Ishikawa (cell line): ENCODE results near the gene PARD3.

Source experiments
- CEBPB ChIP-seq: IDR thresholded peaks from 2 replicates; pipeline ENCODE4 v1.6.1; 2012
- CREB1 ChIP-seq: IDR thresholded peaks from 2 replicates; pipeline ENCODE4 v1.6.1; 2012; ENCODE audit warnings: low read depth
- EGR1 ChIP-seq: IDR thresholded peaks from 2 replicates; pipeline ENCODE4 v1.6.1; 2012
- EP300 ChIP-seq: IDR thresholded peaks from 2 replicates; pipeline ENCODE4 v1.6.1; 2012; ENCODE audit warnings: borderline replicate concordance
- FOXM1 ChIP-seq: IDR thresholded peaks from 2 replicates; pipeline ENCODE4 v1.6.1; 2012; ENCODE audit warnings: low read depth, borderline replicate concordance
- MAX ChIP-seq: IDR thresholded peaks from 2 replicates; pipeline ENCODE4 v1.6.1; 2012
- NFIC ChIP-seq: IDR thresholded peaks from 2 replicates; pipeline ENCODE4 v1.6.1; 2012
- RAD21 ChIP-seq: IDR thresholded peaks from 2 replicates; pipeline ENCODE4 v1.6.1; 2012; ENCODE audit warnings: low read depth
- REST ChIP-seq: IDR thresholded peaks from 2 replicates; pipeline ENCODE4 v1.6.1; 2012; ENCODE audit warnings: low read depth, mild to moderate bottlenecking
- TAF1 ChIP-seq: IDR thresholded peaks from 2 replicates; pipeline ENCODE4 v1.6.1; 2012; ENCODE audit warnings: low read depth, mild to moderate bottlenecking
- TCF12 ChIP-seq: IDR thresholded peaks from 2 replicates; pipeline ENCODE4 v1.6.1; 2012; ENCODE audit warnings: low read depth
- TEAD4 ChIP-seq: IDR thresholded peaks from 2 replicates; pipeline ENCODE4 v1.6.1; 2012
- USF1 ChIP-seq: IDR thresholded peaks from 2 replicates; pipeline ENCODE4 v1.6.1; 2012
- YY1 ChIP-seq: IDR thresholded peaks from 2 replicates; pipeline ENCODE4 v1.6.1; 2012; ENCODE audit warnings: low read depth
- ZBTB7A ChIP-seq: IDR thresholded peaks from 2 replicates; pipeline ENCODE4 v1.6.1; 2012; ENCODE audit warnings: low read depth

The PARD3 gene

GRCh38 chr10:34341473-34341872, 473.6 kb downstream of the PARD3 start:
- no peak for TF ChIP-seq ZBTB7A
- no peak for TF ChIP-seq RAD21
- TF ChIP-seq YY1, result no peak
- no peak for TF ChIP-seq REST
- TF ChIP-seq MAX, result no peak
- no peak for TF ChIP-seq CEBPB
- TF ChIP-seq USF1, result no peak
- no peak for TF ChIP-seq TAF1
- no peak for TF ChIP-seq TCF12
- TF ChIP-seq TEAD4, result no peak
- no peak for TF ChIP-seq CREB1
- TF ChIP-seq EP300, result no peak
- TF ChIP-seq EGR1, result no peak
- TF ChIP-seq FOXM1, result no peak
- TF ChIP-seq NFIC, result no peak

GRCh38 chr10:34340934-34341333, 474.2 kb downstream of the PARD3 start:
- TF ChIP-seq TAF1 (no peak), YY1 (no peak), EGR1 (no peak), USF1 (no peak), CEBPB (no peak), TCF12 (no peak), FOXM1 (no peak), CREB1 (no peak)

GRCh38 chr10:34339816-34340553, 475.1 kb downstream of the PARD3 start:
- TF ChIP-seq ZBTB7A, result no peak
- no peak for TF ChIP-seq FOXM1
- TF ChIP-seq TCF12, result no peak

GRCh38 chr10:34337917-34338316, 477.2 kb downstream of the PARD3 start:
- TF ChIP-seq NFIC (no peak), ZBTB7A (no peak), MAX (no peak), REST (no peak), YY1 (no peak), TEAD4 (no peak), CEBPB (no peak), EGR1 (no peak), EP300 (no peak), USF1 (no peak), FOXM1 (no peak), CREB1 (no peak), TCF12 (no peak), TAF1 (no peak), RAD21 (no peak)

- TF ChIP-seq CREB1 (no peak), NFIC (no peak), RAD21 (no peak), REST (no peak), TEAD4 (no peak), ZBTB7A (no peak), EP300 (no peak), USF1 (no peak), FOXM1 (no peak), YY1 (no peak), TAF1 (no peak), CEBPB (no peak), TCF12 (no peak), MAX (no peak), EGR1 (no peak)
Observed at GRCh38 chr10:34335960-34336690, 479.0 kb downstream of the PARD3 start.
